OCI-LY3 (cell line): Measurements from ENCODE around the gene NOXA1.

Experiments used
- CTCF ChIP-seq: fragments of 200-600, 300-600 bp; sonication (generic); IDR thresholded peaks from 2 replicates; pipeline ENCODE4 v1.5.1; 2014; ENCODE audit warnings: antibody characterized with exemption, low read length, low read depth
- EZH2phosphoT487 ChIP-seq: fragments of 200-600 bp; shearing (Covaris generic); IDR thresholded peaks from 2 replicates; pipeline ENCODE4 v1.6.1; 2018; ENCODE audit warnings: antibody characterized with exemption, mixed run types, low read depth

GRCh38 chr9:137393176-137394150, 29.7 kb upstream of the NOXA1 start:
- TF ChIP-seq CTCF (no peak), EZH2phosphoT487 (no peak)
